Lower leg skin (tissue), 4 donors: Measurements from ENCODE around the gene PANX3. TPM values are rescaled to one million over a fixed set of nuclear protein-coding genes. Genes with fewer than 3 reads are reported as not detected.

Experiments used
- DNase-seq, 2 donors: peaks; one replicate each; pipeline ENCODE4 v3.0.0-alpha.2; 2019; ENCODE audit warnings: low spot score in 2 of 2
- H3K4me3 ChIP-seq: fragments of 200-600 bp; sonication (generic); 2 replicates; pipeline ENCODE4 v1.5.1; 2017; ENCODE audit warnings: mild to moderate bottlenecking, low read depth; ENCODE audit not compliant: poor library complexity, severe bottlenecking
- POLR2A ChIP-seq, 2 donors: fragments of 450-650 bp; IDR thresholded peaks; one replicate each; pipeline ENCODE4 v1.6.1; 2016 to 2017; ENCODE audit warnings: antibody characterized with exemption in 2 of 2, mild to moderate bottlenecking in 1 of 2, moderate library complexity in 1 of 2
- whole genome bisulfite sequencing, 2 donors: methylation state at CpG; one replicate each; pipeline ENCODE4 v1.1.5; 2018; 5-methylcytosine and 5-hydroxymethylcytosine counted together
- intact Hi-C: fragments of 100-400 bp; cut with DNase I; formaldehyde crosslinking; loops from one replicate; pipeline ENCODE4 v1.15.0; 2023; ENCODE audit warnings: low total_unique reads
- total RNA-seq, 4 donors: library from RNA; depleted of rRNA; stranded (reverse); fragments of >200 nt; gene quantifications; one replicate each; pipeline ENCODE4 v1.1.0, GENCODE V29; 2016
- TF ChIP-seq, protein P1 (sequence below), 3 donors: fragments of 450-650 bp; IDR thresholded peaks; one replicate each; pipeline ENCODE4 v1.5.1; 2016; ENCODE audit warnings: antibody characterized with exemption in 3 of 3, mild to moderate bottlenecking in 3 of 3, moderate library complexity in 2 of 3

Gene PANX3
- total RNA-seq, 4 donors from 2014 or later: not detected

DNA sequence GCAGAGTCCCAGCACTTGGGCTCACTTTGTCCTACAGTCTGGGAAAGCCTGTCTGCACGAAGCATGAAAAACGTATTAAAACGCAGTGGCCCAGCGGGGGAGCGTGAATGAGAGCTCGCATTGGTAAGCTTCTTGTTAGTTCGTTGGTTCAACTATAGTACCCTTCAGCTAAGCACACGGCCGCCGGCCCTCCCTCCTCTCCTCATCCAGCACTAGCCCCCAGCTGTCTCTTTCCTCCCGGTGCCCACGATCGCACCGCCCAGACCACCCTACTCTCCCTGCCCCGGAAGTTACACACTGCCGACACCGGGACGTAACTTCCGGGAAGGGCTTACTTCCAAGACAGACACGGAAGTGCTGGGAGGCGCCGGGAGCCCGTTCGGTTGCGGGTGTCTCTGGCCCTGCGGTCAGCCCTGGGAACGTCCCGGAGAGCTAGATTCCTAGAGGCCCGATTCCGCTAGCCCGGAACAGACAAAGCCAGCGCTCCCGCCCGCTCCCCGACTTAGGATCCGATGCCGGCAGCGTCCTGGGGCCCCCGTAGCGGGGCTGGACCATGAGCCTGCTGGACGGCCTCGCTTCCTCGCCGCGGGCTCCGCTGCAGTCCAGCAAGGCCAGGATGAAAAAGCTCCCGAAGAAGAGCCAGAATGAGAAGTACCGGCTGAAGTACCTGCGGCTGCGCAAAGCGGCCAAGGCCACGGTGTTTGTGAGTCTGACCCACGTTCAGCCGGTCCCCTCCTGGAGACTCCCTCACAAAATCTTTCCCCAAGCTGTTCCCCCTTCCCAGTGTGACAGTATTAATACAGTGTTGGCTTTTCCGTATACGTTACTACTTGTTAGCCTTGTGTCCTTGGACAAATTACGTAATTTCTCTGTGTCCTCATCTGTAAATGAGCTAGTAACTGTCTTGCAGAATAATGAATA lies 11.6 kb downstream of the PANX3 start, which contains the start of gene TBRG1:
TBRG1 (plus strand) TSS at position 334 of the 921 bp plus-strand sequence; CDS start at position 554, 220 bp downstream.
- intact Hi-C loops: no loop called here
- H3K4me3 ChIP-seq: peak within 1 kb of the TSS; percentile 88
- DNase-seq: peak; percentile 86 to 96
- WGBS, 2 donors: 1% methylated on average over 32 to 37 of the region's 57 CpGs
- peak in 1 of 2 donors; percentile 58 for TF ChIP-seq POLR2A (IDR thresholded peaks at IDR 0.05)
- TF ChIP-seq, protein P1, sequence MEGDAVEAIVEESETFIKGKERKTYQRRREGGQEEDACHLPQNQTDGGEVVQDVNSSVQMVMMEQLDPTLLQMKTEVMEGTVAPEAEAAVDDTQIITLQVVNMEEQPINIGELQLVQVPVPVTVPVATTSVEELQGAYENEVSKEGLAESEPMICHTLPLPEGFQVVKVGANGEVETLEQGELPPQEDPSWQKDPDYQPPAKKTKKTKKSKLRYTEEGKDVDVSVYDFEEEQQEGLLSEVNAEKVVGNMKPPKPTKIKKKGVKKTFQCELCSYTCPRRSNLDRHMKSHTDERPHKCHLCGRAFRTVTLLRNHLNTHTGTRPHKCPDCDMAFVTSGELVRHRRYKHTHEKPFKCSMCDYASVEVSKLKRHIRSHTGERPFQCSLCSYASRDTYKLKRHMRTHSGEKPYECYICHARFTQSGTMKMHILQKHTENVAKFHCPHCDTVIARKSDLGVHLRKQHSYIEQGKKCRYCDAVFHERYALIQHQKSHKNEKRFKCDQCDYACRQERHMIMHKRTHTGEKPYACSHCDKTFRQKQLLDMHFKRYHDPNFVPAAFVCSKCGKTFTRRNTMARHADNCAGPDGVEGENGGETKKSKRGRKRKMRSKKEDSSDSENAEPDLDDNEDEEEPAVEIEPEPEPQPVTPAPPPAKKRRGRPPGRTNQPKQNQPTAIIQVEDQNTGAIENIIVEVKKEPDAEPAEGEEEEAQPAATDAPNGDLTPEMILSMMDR (IDR thresholded peaks at IDR 0.05): no peak

DNA sequence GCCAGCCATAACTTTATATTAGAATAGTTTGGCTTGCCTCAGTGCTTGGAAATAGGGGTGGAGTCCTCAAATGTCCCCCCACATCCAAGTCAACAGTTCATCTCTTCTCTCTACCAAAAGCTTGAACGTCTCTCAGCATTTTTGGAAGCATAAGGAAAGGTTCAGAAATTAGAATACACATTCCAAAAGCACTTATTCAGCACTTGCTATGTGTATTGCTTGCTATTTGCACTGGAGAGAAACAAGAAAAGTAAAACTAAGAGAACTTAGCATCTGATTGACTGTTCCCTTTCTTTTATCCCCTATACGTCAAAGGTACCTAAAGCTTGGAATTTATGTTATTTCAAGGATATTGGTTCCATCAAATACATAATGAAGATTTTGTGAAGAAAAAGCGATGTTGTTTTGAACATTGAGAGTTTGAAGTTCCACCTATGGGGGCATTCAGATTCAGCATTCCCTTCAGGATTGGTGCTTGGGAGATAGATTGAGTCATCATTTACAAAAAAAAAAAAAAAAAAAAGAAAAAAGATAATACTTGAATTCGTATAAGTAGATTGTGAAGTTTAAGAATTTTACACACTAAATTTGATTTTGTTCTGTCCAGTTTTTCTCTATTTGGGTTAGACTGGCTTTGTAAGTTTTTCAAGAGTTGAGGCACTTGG lies 12.8 kb downstream of the PANX3 start:
- no peak overlapping the region for H3K4me3 ChIP-seq
- intact Hi-C loops: no loop called here
- no peak for DNase-seq
- TF ChIP-seq, protein P1 (IDR thresholded peaks at IDR 0.05): no peak
- TF ChIP-seq POLR2A (IDR thresholded peaks at IDR 0.05): no peak
- 45 to 61% methylated on average over 4 of the region's 4 CpGs for WGBS, 2 donors

DNA sequence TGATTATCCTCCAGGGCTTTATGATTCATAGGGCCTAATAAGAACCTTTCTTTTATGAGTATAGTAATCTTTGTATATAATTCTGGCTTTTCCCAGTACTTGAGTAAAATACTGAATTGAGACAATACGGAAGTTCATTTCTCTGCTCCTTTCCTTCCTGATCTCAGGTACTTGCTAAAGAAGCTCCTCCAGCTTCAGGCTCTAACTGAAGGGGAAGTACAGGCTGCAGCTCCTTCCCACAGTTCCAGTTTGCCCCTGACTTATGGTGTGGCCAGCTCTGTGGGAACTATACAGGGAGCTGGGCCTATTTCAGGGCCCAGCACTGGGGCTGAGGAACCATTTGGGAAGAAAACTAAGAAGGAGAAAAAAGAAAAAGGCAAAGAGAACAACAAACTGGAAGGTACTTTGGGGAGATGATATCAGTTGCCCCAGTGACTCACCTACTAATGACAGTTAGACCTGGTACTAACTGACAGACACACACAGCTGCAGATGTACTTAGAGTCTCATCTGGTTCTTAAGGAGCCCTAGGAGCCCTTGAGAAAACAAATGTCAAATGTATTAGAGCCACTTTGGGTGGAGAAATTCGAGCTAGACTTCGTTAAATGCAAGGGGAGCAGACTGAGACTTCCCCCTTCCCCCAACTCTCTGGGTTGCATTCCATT lies 14.4 kb downstream of the PANX3 start:
- TF ChIP-seq POLR2A (IDR thresholded peaks at IDR 0.05): no peak
- TF ChIP-seq, protein P1 (IDR thresholded peaks at IDR 0.05): no peak
- no peak for DNase-seq
- intact Hi-C loops: no loop called here
- H3K4me3 ChIP-seq: no peak overlapping the region
- WGBS, 2 donors: 92 to 96% methylated on average over 3 of the region's 3 CpGs

DNA sequence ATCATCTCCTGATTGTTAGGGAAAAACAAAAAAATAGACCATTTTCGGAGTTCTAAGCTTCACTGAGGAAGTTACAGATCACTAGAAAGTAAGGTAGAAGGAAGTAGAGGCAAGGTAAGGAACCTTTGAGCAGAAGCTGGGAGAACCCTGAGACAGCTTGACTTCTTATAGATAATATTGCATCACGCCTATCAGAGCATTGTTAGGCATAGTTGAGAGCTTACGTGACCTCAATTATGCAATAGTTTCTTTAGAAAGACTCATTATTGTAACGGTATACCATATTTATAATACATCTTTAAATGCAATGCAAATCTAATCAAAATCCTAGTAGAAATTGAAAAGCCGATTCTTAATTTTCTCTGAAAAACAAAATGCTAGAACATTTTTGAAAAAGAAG lies 16.3 kb downstream of the PANX3 start:
- WGBS, 2 donors: 87 to 92% methylated on average over 5 of the region's 5 CpGs
- DNase-seq: no peak
- TF ChIP-seq POLR2A (IDR thresholded peaks at IDR 0.05): no peak
- TF ChIP-seq, protein P1 (IDR thresholded peaks at IDR 0.05): no peak
- no peak overlapping the region for H3K4me3 ChIP-seq
- intact Hi-C loops: no loop called here

DNA sequence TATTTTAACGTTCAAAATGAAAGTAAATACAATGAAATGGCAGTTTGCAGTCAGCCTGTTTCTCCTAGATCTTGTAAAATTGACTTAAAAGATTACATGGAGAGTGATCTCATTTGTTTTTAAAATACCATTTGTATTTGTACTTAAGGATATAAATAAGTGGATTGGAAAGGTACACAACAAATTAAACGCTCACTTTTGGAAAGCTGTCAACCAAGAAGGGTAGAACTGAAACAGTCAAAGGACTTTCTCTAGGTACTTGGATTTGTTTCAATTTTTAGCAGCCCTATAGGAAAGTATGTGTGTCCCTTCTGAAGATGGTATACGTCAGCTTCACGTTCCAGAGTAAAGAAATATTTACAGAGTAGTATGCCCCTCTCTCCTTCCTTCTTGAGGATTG lies 18.7 kb downstream of the PANX3 start:
- WGBS, 2 donors: 83 to 87% methylated on average over 4 of the region's 4 CpGs
- DNase-seq: no peak
- intact Hi-C loops: no loop called here
- TF ChIP-seq, protein P1 (IDR thresholded peaks at IDR 0.05): no peak
- TF ChIP-seq POLR2A (IDR thresholded peaks at IDR 0.05): no peak
- H3K4me3 ChIP-seq: no peak overlapping the region
